Mesothelial cell of epicardium (in vitro differentiated cells): Measurements from ENCODE around the gene SKAP1. TPM values are rescaled to one million over a fixed set of nuclear protein-coding genes. Genes with fewer than 3 reads are reported as not detected.
A peak's percentile ranks its signal among the peaks of the same experiment; 100 is the strongest.

Source experiments
- DNase-seq, 2 experiments: peaks; one replicate each; pipeline ENCODE4 v3.0.0; 2021; ENCODE audit warnings: low spot score in 2 of 2; ENCODE audit not compliant: unreplicated experiment in 2 of 2
- H3K27ac Mint-ChIP-seq: 2 replicates; pipeline ENCODE4 v1.8.0; 2021; ENCODE audit warnings: mixed read lengths
- H3K27me3 Mint-ChIP-seq: 2 replicates; pipeline ENCODE4 v1.8.0; 2021; ENCODE audit warnings: low read depth, mixed read lengths
- H3K36me3 Mint-ChIP-seq: 2 replicates; pipeline ENCODE4 v1.8.0; 2021; ENCODE audit warnings: mixed read lengths
- H3K4me1 Mint-ChIP-seq: 2 replicates; pipeline ENCODE4 v1.8.0; 2021; ENCODE audit warnings: mixed read lengths
- H3K4me3 Mint-ChIP-seq: 2 replicates; pipeline ENCODE4 v1.8.0; 2021; ENCODE audit warnings: mild to moderate bottlenecking, moderate library complexity, mixed read lengths
- H3K9me3 Mint-ChIP-seq: 2 replicates; pipeline ENCODE4 v1.8.0; 2021; ENCODE audit warnings: mixed read lengths
- total RNA-seq: library from RNA; stranded (reverse); gene quantifications from 3 replicates; pipeline ENCODE4 v1.2.1, GENCODE V29; 2021
- TF ChIP-seq, protein P1 (sequence below): fragments of 200-600 bp; sonication (generic); IDR thresholded peaks from one replicate; pipeline ENCODE4 v1.5.0; 2021; ENCODE audit warnings: antibody characterized with exemption; ENCODE audit not compliant: unreplicated experiment

Gene SKAP1
- total RNA-seq, 1 donor from 2014 or later, result 3.4 TPM

DNA sequence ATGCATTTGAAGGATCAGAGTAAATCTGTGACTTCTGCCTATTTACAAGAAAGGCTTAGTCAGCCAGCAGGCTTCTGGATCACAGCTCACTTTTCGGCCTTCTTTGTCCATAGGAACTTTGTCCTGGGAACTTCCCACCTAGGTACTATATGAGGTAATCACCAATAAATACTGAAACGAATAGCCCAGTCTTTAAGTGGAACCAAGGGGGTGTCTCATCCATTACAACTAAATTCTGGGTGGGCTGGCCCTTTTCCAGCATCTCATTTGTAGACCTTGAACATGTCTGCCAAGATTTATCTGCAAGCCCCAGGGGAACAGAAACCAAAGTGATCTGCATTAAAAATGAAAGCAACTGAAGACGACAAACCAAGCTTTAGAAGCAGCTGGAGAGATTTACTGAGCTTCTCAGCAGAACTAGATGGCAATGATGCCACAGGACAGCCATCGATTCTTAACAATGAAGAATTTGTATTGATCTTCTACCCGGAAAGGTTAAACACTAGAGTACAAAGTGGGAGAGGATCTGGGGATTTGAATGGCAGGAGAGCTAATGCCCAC, 267.0 kb downstream of the SKAP1 start:
- Mint-ChIP-seq H3K9me3 (no peaks in the 10 kb centered on the region), H3K27me3 (peaks cover 20% of the 10 kb centered on the region), H3K4me3 (no peak overlapping the region), H3K4me1 (peaks cover 51% of the 10 kb centered on the region), H3K27ac (peak overlapping the region; percentile 29), H3K36me3 (no peaks in the 10 kb centered on the region)
- TF ChIP-seq, protein P1, sequence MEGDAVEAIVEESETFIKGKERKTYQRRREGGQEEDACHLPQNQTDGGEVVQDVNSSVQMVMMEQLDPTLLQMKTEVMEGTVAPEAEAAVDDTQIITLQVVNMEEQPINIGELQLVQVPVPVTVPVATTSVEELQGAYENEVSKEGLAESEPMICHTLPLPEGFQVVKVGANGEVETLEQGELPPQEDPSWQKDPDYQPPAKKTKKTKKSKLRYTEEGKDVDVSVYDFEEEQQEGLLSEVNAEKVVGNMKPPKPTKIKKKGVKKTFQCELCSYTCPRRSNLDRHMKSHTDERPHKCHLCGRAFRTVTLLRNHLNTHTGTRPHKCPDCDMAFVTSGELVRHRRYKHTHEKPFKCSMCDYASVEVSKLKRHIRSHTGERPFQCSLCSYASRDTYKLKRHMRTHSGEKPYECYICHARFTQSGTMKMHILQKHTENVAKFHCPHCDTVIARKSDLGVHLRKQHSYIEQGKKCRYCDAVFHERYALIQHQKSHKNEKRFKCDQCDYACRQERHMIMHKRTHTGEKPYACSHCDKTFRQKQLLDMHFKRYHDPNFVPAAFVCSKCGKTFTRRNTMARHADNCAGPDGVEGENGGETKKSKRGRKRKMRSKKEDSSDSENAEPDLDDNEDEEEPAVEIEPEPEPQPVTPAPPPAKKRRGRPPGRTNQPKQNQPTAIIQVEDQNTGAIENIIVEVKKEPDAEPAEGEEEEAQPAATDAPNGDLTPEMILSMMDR, result no peak
- peak in 1 of 2 experiments; percentile 54 for DNase-seq

GRCh38 chr17:48162306-48162934, 267.6 kb downstream of the SKAP1 start:
- Mint-ChIP-seq H3K27ac (no peak overlapping the region), H3K36me3 (no peaks in the 10 kb centered on the region), H3K27me3 (peaks cover 18% of the 10 kb centered on the region), H3K4me1 (peaks cover 45% of the 10 kb centered on the region), H3K9me3 (no peaks in the 10 kb centered on the region), H3K4me3 (no peak overlapping the region)
- no peak for DNase-seq
- TF ChIP-seq, protein P1, result no peak

DNA sequence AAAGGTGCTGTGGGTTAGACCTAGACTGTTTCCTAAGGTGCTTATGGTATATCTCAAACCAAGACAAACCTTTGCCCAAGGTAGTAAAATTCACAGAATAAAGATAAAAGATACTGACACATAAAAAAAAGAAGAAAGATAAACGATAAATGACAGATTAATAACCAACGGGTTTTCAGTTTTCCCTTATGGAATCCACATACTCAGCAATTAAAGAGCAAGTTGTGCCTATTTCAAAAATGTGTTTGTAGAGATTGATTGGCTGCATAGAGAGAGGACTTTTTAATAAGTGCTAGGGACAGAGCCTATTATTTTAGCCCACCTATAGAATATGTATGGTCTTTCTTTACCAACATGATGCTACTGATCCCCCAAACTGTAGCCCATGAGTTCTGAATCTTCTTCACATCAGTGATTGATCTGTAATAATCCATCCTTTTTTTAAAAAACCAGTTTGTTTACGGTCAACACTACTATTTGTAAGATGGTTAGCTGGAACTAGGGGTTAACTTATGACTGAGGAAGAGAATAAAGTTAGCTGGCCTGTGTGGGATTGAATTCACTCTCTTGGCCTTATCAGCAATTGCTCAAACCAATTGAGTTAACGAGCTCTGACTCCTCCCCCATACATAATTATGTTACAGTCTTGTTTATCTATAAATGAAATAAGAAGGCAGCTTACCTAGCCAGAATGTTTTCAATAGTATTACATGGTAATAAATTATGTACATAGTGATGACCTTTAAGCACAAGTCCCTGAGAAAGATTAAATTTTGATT, 268.7 kb downstream of the SKAP1 start:
- Mint-ChIP-seq H3K4me3 (no peak overlapping the region), H3K9me3 (no peaks in the 10 kb centered on the region), H3K36me3 (no peaks in the 10 kb centered on the region), H3K27me3 (peaks cover 9% of the 10 kb centered on the region), H3K27ac (no peak overlapping the region), H3K4me1 (peaks cover 46% of the 10 kb centered on the region)
- DNase-seq, result no peak
- TF ChIP-seq, protein P1, result no peak

DNA sequence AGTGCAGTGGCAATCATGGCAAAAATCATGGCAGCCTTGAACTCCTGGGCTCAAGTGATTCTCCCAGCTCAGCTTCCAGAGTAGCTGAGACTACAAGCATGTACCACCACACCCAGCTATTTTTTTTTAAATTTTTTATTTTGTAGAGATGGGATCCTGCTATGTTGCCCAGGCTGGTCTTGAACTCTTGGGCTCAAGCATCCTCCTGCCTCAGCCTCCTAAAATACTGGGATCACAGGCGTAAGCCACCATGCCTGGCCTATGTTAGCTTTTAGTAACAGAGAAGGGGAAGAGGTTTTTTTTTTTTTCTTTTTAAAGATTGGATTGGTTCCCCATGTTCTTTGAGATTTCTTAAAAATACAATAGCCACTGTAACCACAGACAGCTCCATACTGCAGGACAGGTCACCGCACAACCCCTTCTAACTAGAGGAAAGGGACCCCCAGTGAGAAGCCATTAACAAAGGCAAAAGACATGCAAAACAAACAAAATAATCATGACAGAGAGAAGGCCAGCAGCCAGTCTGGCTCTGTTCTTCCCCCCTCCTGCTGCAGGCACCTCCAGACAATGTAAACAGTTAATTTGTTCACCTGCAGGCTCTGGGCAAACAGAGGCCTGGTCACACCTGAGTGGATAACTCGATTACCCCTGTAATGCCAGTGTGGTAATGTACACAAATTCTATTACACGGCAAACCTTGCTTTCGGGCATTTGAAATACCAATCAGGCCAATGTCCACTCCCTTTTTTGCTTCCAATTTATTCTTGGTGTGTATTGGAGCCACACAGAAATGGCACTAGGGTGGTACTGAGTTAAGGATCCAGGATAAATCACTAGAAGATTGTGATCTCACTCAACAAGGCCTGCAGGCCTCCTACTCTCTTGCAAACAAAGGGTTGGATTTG, 269.6 kb downstream of the SKAP1 start:
- Mint-ChIP-seq H3K4me1 (peaks cover 53% of the 10 kb centered on the region), H3K27ac (no peak overlapping the region), H3K9me3 (no peaks in the 10 kb centered on the region), H3K4me3 (no peak overlapping the region), H3K27me3 (peaks cover 5% of the 10 kb centered on the region), H3K36me3 (no peaks in the 10 kb centered on the region)
- TF ChIP-seq, protein P1, result no peak
- DNase-seq, result no peak

GRCh38 chr17:48159232-48159631, 270.8 kb downstream of the SKAP1 start:
- Mint-ChIP-seq H3K27ac (peak overlapping the region; percentile 41), H3K36me3 (no peaks in the 10 kb centered on the region), H3K4me1 (peaks cover 57% of the 10 kb centered on the region), H3K27me3 (no peaks in the 10 kb centered on the region), H3K9me3 (no peaks in the 10 kb centered on the region), H3K4me3 (no peak overlapping the region)
- TF ChIP-seq, protein P1, result no peak
- no peak for DNase-seq
